GM12892 (cell line): Measurements from ENCODE around the gene TROAP.

Experiments used
- DNase-seq: peaks from one replicate; pipeline ENCODE4 v3.0.0; 2011; ENCODE audit not compliant: insufficient read length
- FAIRE-seq: peaks from 2 replicates; lab custom pipeline; 2011; peaks lifted over from hg19 to GRCh38; lab: Jason Lieb, UNC
- POLR2A ChIP-seq: IDR thresholded peaks from 2 replicates; pipeline ENCODE4 v1.6.1; 2011; ENCODE audit warnings: low read depth, low read length, control low read depth
- POLR2AphosphoS5 ChIP-seq: IDR thresholded peaks from 2 replicates; pipeline ENCODE4 v1.6.1; 2011; ENCODE audit warnings: low read depth, low read length, control low read depth
- TAF1 ChIP-seq: IDR thresholded peaks from 2 replicates; pipeline ENCODE4 v1.6.1; 2011; ENCODE audit warnings: low read depth, mild to moderate bottlenecking, control low read depth, low read length, borderline replicate concordance

Gene TROAP

DNA sequence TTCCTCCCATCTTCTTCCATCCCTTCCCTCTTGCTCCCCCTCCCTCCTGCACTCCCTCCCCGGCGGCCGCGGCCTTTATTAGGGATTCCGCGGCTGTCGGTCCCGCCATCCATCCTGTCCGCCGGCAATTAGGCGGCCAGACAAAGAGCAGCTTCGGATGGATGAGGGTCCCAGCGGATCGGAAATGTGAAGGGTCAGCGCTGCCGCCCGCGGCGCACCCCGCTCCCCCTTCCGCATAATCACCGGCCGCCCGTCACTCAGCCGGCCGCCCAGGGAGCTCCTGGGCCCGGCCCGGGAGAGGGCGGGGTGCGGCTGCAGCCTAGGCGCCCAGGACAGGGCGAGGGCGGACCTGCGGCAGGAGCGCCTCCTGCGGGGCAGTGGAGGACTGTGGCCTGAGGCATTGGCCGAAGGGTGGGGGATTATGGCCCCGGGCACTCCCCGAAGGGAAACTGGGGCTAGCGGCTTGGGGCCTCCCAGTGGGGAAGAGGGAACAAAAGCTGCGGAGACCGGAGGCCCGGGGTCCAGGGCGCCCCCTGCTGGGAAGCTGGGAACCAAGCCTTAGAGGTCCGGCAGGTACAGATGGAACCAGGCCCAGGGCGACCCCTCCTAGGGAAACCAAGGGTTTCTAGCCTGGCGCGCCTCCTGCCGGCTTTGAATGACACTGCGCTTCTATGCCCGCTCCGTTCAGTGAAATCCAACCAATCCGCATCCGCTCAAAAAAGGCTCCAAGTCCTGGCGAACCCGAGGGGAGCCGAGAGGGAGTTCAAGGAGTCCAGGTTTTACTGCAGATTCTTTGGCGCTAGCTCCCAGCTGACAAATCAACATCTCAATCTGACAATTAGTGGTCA lies 19.2 kb downstream of the TROAP start:
- DNase-seq: peak; percentile 88
- no peak for TF ChIP-seq POLR2A
- no peak for TF ChIP-seq TAF1
- TF ChIP-seq POLR2AphosphoS5: no peak
- FAIRE-seq: peak; percentile 92

DNA sequence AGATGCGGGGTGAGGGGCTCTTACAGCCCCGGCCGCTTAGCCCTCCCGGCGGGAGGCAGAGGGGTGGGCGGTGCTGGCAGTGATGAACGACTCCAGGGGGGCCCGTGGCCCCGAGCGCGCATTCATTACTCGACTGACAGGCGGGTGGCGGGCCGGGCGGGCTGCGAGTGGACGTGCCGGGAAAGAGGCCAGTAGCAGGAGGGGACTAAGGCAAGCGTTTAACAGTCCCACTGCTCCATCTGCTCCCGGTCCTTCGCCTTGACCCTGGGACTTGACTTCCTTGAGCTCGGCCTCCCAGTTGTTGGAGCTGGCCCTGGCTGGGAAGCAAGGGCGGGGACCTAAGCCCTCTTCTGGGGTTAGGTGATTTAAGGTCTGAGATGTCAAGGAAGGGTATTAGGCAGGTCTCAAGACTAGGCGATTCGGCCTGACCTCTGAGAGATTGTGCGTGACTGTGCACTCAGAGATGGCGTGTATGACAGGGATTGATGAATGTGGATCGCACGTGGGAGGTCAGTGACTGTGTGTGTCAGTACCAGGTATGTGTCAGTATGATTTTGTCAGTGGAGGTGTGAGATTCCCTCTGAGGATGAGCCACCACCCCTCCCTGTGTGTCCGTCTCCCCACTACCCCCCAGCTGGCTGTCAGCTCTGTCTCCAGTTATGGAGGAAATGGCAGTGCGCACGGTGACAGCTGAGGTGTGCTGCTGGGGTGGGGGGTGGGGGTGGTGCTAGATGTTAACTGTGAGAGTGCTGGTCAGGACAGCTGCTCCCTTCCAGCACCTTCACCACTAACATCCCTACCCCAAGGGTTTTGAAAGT lies 20.1 kb downstream of the TROAP start:
- no peak for DNase-seq
- peak; percentile 93 for FAIRE-seq

DNA sequence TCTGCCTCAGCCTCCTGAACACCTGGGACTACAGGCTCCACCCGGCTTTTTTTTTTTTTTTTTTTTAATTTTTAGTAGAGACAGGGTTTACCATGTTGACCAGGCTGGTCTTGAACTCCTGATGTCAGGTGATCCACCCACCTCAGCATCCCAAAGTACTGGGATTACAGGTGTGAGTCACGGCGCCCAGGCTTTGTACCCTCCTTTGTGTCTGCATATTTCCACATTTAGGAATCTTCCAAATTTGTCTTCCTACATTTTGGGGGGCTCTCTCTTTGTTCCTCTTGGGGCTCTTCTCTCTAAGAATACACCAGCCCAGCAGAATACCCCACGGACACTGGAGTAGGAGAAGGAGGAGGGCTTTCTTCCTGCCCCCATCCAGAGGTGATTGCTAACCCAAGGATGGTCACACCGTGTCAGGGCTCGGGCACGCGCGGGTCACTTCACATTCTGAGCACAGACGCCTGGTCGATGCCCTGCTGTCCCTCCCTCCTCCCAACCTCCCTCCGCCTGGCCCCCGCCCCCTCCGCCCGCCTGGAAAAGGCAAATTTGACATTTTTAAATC lies 21.5 kb downstream of the TROAP start:
- no peak for TF ChIP-seq POLR2AphosphoS5
- no peak for TF ChIP-seq TAF1
- TF ChIP-seq POLR2A: no peak
- FAIRE-seq (no peak), DNase-seq (no peak)

More for the DNA sequence above, 20.1 kb downstream of the TROAP start:
- TF ChIP-seq POLR2A (no peak), POLR2AphosphoS5 (no peak), TAF1 (no peak)

DNA sequence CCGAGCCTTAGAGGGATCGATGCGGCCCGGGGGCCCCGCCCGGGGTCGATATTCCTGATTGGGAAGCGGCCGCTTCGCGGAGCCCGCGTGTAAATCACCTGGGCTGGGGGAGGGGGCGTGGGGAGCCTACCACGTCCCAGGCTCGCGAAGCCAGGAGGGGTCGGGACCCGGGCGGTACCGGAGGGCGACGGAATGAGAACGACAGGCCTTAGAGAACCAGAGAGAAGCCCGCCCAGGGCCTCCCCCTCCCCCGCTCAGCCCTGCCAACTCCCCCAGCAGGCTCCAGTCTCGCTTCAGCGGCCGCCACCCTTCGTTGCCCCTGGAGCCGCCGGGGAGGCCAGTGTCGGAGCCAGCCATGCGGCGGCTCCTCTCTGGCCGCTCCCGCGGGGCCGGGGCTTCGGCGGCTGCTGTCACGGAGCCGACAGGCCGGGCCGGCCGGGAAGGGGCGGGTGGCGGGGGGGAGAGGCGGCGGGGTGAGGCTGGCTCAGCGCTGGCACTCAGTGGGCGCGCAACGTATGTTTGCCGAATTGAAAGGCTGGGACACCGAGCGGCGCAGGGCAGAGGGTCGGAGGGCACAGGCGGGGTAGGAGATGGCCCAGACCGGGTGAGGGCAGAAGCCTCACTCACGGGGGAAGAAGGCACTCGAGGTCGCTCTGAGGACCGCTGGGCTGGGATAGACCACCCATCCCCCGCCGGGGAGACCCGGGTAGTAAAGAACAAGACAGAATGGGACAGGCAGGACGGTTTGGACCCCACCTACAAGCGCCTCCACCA lies 22.2 kb downstream of the TROAP start:
- peak; percentile 36 for FAIRE-seq

DNA sequence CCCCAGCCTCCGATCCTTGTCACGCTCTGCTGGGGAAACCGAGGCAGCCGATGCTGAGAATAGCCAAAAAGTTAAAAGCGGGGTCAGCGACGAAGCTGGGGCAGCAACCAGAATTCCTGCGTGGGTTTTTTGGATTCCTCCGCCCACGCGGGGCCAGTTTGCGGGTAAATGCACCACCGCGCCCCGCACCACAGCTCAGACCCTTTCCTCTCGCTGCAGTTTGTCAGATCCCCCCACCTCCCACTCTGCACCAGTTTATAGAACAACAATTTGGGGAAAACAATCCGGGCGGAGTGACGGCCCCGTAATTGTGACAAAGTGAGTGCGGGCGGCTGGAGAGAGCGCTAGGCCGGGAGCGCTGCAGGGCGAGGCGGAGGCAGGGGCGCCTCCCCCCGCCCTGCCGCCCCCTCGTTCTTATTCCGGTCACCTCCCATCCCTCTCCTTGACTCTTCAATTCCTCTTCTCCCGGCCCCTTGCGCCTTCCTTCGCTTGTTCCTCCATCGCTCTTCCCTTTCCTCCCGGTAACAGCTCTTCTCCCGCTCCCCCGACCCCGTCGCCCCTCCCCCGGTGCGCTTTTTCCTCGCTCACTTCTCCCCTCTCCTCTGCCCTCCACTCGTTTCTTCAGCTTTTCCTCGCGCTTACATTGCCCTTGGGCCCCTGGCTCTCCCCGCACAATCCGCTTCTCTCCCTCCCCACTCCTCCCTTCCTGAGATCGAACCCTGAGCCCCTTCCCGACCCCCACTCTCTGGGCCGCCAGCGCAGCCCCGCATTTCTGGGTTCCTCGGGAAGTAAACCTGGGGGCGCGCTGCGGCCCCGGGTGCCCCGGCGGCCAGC lies 23.0 kb downstream of the TROAP start:
- FAIRE-seq (no peak), DNase-seq (no peak)
- TF ChIP-seq POLR2A (no peak), TAF1 (no peak), POLR2AphosphoS5 (no peak)

More for the DNA sequence above, 22.2 kb downstream of the TROAP start:
- DNase-seq: no peak
- TF ChIP-seq POLR2AphosphoS5 (no peak), TAF1 (no peak), POLR2A (no peak)

DNA sequence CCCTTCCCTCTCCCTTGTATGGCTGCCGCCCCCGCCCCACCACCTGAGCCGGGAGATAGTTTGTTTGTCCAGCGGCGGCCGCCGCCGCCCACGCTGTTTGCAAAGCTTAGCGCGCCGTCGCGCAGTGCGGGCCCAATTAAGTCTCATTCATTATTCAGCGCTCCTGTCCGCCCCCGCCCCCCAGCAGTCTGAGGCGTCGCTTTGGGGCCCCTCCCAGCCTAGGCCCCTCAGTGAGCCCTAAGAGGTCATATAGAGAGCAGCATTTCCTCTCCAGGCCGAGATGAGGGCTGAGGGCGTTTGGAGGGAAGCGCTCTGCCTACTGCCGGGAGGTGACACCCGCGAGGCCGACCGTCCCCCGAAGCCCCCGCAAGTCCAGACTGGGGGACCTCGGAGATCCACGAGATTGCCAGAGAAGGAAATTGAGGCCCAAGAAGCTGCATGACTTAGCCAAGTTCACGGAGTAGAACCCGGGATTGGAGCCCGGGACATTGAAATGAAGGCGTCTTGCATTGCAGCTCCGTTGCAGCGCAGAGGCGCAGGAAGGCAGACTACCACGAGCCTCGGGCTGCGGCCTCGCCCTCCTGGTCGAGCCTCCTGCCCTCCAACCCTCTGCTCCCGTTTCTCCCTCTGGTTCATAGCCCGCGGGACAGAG lies 23.7 kb downstream of the TROAP start, which contains the start of gene DNAJC22:
DNAJC22 (plus strand) TSS at position 230 of the 652 bp plus-strand sequence. CDS start 1,985 bp downstream, outside the sequence.
- DNase-seq (no peak), FAIRE-seq (peak; percentile 79)
- TF ChIP-seq POLR2A (no peak), TAF1 (no peak), POLR2AphosphoS5 (no peak)

DNA sequence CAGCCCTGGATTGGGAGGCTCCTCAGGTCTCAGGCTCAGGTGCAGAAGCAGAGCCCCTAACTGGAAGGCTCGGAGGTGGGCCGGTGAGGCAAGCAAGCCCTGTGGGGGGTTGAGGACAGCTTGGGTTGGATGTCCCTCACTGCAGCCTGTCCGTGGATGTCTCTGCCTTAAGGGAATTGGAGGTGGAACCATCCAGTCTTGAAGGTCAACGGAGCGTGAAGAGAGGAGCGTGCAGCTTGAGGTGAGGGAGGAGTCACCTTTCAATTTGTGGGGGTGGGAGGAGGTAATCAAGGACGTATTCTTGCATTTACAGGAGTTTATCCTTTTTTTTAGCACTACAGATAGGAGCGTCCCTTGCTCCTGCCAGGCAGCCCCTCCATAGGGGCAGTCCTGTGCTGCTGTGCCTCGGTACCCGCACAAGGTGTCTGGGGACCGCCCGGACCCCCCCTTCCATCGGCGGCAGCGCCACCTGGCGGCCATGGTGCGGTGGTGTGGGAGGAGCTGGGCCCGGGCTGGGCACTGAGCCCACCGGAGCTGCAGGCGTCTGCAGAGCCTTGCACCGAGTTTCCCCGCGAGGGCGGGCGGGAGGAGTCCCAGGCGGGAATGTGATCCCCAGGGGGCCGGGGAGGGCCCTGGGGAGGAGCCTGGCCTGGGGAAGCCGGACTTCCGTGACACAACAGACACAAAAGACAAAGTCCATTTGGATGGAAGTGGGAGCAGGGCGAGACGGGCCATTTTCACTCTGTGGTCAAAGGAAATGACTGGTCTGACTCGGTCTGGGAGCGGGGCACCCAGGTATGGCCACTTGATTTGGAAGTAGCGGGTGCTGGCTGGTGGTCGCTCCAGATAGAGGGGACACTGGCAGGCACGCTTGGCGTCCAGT lies 24.5 kb downstream of the TROAP start:
- TF ChIP-seq POLR2AphosphoS5 (no peak), POLR2A (no peak), TAF1 (no peak)

DNA sequence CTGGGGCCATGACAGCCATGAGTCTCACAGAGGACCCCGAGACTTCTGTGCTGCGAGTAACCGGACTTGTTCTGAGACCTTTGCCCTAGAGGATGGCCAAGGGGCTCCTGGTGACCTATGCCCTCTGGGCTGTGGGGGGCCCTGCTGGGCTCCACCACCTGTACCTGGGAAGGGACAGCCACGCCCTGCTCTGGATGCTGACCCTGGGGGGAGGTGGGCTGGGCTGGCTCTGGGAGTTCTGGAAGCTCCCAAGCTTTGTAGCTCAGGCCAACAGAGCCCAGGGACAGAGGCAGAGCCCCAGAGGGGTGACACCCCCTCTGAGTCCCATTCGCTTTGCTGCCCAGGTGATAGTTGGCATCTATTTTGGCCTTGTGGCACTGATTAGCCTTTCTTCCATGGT lies 25.7 kb downstream of the TROAP start:
- no peak for DNase-seq
- no peak for TF ChIP-seq POLR2AphosphoS5
- no peak for TF ChIP-seq POLR2A
- TF ChIP-seq TAF1: no peak
- FAIRE-seq: no peak

More for the DNA sequence above, 24.5 kb downstream of the TROAP start:
- FAIRE-seq (peak; percentile 90), DNase-seq (peak; percentile 94)

DNA sequence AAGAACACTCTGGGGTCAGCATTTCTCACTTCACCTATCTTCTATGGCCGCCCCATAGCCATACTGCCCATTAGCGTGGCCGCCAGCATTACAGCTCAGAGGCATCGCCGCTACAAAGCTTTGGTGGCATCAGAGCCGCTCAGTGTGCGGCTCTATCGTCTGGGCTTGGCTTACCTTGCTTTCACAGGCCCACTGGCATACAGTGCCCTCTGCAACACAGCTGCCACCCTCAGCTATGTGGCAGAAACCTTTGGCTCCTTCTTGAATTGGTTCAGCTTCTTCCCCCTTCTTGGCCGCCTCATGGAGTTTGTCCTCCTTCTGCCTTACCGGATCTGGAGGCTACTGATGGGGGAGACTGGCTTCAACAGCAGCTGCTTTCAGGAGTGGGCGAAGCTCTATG lies 26.2 kb downstream of the TROAP start:
- no peak for DNase-seq
- TF ChIP-seq TAF1 (no peak), POLR2AphosphoS5 (no peak), POLR2A (no peak)
- FAIRE-seq: no peak
